Stomach (tissue), 9 donors: ENCODE measurements around the gene KAT7. TPM values are rescaled to one million over a fixed set of nuclear protein-coding genes. Genes with fewer than 3 reads are reported as not detected.

Source experiments
- DNase-seq, 2 donors: peaks; one replicate each; pipeline versions ENCODE4 v3.0.0 to v3.0.0-alpha.2; 2013 to 2019
- H3K27ac ChIP-seq, 5 donors: fragments of 200-600 bp in 4 of 5; sonication (generic) in 4 of 5; one replicate each; pipeline ENCODE4 v1.5.1; 2013 to 2019; ENCODE audit warnings: mild to moderate bottlenecking in 1 of 5, moderate library complexity in 1 of 5
- H3K27me3 ChIP-seq, 3 donors: fragments of 200-600 bp; sonication (generic); one replicate each; pipeline ENCODE4 v1.5.1; 2017 to 2019; ENCODE audit warnings: mixed run types in 1 of 3
- H3K36me3 ChIP-seq, 4 donors: fragments of 200-600 bp; sonication (generic); 1 replicate in 3 of 4; 2 replicates in 1 of 4; pipeline ENCODE4 v1.5.1; 2016 to 2019
- H3K4me1 ChIP-seq, 4 donors: fragments of 200-600 bp; sonication (generic); one replicate each; pipeline ENCODE4 v1.5.1; 2016 to 2019
- H3K4me3 ChIP-seq, 4 donors: fragments of 200-600 bp; sonication (generic) in 3 of 4; one replicate each; pipeline ENCODE4 v1.5.1; 2016 to 2019; ENCODE audit warnings: mild to moderate bottlenecking in 1 of 4
- H3K9me3 ChIP-seq, 4 donors: fragments of 200-600 bp; sonication (generic); one replicate each; pipeline ENCODE4 v1.5.1; 2016 to 2019
- EP300 ChIP-seq: sonication (generic); formaldehyde crosslinking; IDR thresholded peaks from one replicate; pipeline ENCODE4 v1.6.1; 2017; ENCODE audit warnings: antibody characterized with exemption
- POLR2A ChIP-seq, 4 donors: fragments of 450-650 bp; IDR thresholded peaks; one replicate each; pipeline ENCODE4 v1.6.1; 2016; ENCODE audit warnings: antibody characterized with exemption in 4 of 4, control low read depth in 2 of 4, mild to moderate bottlenecking in 1 of 4, moderate library complexity in 1 of 4
- POLR2AphosphoS5 ChIP-seq, 3 donors: sonication (generic); formaldehyde crosslinking; IDR thresholded peaks; one replicate each; pipeline ENCODE4 v1.6.1; 2016; ENCODE audit warnings: antibody characterized with exemption in 3 of 3
- WGBS, 5 donors: extraction: QIAGEN DNeasy Blood & Tissue Kit in 3 of 5; methylation state at CpG; one replicate each; pipeline versions ENCODE4 v1.1.5 to v1.1.7; 2013 to 2018; 5-methylcytosine and 5-hydroxymethylcytosine counted together
- intact Hi-C: fragments of 100-400 bp; cut with DNase I; formaldehyde crosslinking; loops from one replicate; pipeline ENCODE4 v1.15.1; 2023; ENCODE audit warnings: low total_unique reads
- polyA plus RNA-seq, 3 donors: library from polyadenylated mRNA; stranded (reverse); fragments of 200-250 nt; gene quantifications; one replicate each; pipeline ENCODE4 v1.2.3, GENCODE V29; 2013
- total RNA-seq, 5 donors: library from RNA; depleted of rRNA; stranded (reverse); fragments of >200 nt; gene quantifications; one replicate each; pipeline versions ENCODE4 v1.1.0 to v1.2.3, GENCODE V29; 2014 to 2016
- TF ChIP-seq, protein P1 (sequence below), 7 experiments: fragments of 450-650 bp in 4 of 7; fragments of 200-600 bp in 3 of 7; sonication (generic) in 3 of 7; IDR thresholded peaks; one replicate each; pipeline ENCODE4 v1.5.1; 2016 to 2019; ENCODE audit warnings: antibody characterized with exemption in 7 of 7, control low read depth in 2 of 7, mild to moderate bottlenecking in 1 of 7
- donor health status: healthy with polysubstance abuse.
- donor health status: Bipolar disorder and iron deficiency.
- donor health status: healthy.

KAT7 gene
- total and polyA plus RNA-seq, 8 donors, result 5.0 to 92.4 (median 16.0) TPM

DNA sequence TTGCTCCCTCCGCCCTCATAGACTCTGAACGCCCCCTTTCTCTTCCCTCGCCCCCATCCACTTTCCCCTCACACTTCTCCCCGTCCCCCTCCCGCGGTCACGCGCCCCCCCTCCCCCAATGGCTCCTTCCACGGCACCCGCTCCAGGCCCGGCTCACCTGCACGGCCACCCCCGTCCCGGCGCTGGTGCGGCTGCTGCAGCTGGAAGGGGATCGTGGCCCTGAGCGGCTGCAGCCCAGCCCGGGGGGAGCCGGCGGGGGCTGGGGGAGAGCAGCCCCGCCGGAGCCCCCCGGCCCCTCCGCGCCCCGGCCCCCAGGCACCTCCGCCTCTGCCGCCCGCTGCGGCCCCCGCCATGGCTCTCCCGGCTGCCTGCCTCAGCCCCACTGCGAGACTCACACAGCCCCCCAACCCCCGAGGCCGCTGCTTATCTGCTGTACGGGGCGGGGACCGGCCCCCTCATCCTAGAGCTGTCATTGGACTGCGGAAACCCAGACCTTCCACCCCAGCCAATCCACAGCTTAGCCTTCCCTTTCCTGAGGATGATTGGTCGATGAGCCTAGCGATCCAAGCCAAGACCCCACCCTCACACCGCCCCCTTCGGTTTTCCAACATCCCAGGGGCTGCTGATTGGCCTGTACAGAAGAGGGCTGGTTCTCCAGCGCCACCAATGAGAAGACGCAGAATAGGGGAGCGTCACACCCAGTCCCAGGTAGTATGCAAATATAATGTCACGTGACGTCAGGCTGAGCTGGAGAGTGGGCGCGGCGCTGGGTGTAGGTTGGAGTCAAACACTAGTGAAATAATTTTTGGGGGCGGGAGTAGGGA lies 24.5 kb upstream of the KAT7 start, which contains the start of gene FAM117A:
Gene FAM117A (minus strand): TSS at position 397 of the 824 bp plus-strand sequence. CDS start 44 bp downstream, at position 353.
- whole genome bisulfite sequencing, 5 donors, result 0 to 1% (median 1%) methylated on average over 23 to 52 of the region's 53 CpGs
- H3K27ac ChIP-seq, result peak within 1 kb of the TSS; percentile 53 to 90 (median 83)
- no peaks in the 10 kb centered on the region for H3K27me3 ChIP-seq
- H3K4me3 ChIP-seq, result peak within 1 kb of the TSS; percentile 83 to 99 (median 88)
- no peaks in the 10 kb centered on the region for H3K36me3 ChIP-seq
- peak in 2 of 3 donors; percentile 77 to 84 for TF ChIP-seq POLR2AphosphoS5 (IDR thresholded peaks at IDR 0.05)
- no peak for TF ChIP-seq EP300
- DNase-seq, result peak; percentile 97 to 99
- H3K9me3 ChIP-seq, result no peaks in the 10 kb centered on the region
- peaks cover 10 to 48% (median 29%) of the 10 kb centered on the region in 4 donors for H3K4me1 ChIP-seq
- intact Hi-C loops, result loop anchor here (10.0 kb wide), 2 partner anchors 49 to 189 kb away; partner anchors contain the start of gene NXPH3

DNA sequence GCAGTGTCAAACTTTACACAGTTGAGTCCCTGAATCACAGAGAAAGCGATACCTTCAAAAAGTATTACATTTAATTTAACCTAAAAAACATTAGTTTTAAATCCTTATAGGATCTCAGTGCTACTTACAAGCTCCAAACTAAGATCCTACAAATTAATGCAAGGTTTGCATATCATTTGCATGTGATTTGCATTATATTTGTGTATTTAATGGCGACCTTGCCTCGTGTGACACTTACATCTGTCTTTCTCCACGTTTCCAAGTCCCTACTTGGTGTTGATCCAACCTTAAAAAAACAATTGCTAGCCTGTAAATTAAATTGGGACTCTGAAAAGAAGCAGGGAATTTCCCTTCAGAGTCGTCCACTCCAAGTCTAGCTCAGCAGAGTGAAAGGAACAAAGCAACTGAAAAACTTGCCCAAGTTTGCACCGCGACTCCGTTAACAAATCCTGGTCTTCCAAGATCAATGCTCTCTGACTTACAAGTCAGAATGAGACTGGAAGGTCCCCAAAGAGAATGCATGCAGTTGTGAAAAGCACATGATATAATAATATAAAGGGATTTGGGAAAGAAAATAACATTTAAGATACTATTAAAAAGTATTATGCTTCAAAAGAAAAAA lies 23.8 kb upstream of the KAT7 start:
- TF ChIP-seq POLR2AphosphoS5 (IDR thresholded peaks at IDR 0.05), result no peak
- no peak for TF ChIP-seq EP300
- TF ChIP-seq, protein P1, sequence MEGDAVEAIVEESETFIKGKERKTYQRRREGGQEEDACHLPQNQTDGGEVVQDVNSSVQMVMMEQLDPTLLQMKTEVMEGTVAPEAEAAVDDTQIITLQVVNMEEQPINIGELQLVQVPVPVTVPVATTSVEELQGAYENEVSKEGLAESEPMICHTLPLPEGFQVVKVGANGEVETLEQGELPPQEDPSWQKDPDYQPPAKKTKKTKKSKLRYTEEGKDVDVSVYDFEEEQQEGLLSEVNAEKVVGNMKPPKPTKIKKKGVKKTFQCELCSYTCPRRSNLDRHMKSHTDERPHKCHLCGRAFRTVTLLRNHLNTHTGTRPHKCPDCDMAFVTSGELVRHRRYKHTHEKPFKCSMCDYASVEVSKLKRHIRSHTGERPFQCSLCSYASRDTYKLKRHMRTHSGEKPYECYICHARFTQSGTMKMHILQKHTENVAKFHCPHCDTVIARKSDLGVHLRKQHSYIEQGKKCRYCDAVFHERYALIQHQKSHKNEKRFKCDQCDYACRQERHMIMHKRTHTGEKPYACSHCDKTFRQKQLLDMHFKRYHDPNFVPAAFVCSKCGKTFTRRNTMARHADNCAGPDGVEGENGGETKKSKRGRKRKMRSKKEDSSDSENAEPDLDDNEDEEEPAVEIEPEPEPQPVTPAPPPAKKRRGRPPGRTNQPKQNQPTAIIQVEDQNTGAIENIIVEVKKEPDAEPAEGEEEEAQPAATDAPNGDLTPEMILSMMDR (IDR thresholded peaks at IDR 0.05), result no peak
- no peak for TF ChIP-seq POLR2A (IDR thresholded peaks at IDR 0.05)
- 7 to 19% (median 13%) methylated on average over 8 of the region's 8 CpGs for WGBS, 5 donors
- DNase-seq, result peak in 1 of 2 donors; percentile 30

DNA sequence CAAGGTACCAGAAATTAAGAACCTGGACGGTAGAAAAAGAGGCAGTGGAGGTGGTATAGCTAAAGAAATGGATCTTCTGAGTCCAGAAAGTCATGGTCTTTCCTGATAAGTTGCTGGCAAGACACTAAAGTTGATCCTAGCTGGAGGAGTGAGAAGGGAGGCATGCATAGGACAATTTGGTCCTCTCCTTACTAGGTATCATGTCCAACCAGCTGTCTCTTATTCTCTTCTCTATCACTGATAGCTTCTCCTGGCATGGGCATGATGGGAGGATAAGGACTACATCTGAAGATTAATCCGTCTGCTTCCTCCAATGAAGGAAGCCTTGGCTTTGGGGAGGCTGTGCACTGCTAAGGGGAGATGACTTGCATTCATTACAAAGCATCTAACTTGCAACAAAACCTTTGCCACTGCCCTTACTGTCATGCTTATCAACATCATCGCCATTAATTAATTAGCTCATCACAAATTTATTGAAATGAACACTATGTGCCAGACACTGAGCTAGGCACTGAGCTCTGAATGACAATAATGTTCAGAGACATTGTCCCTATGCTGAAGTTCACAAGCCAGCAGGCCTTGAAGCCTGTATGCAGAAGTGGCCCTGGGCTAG lies 21.5 kb upstream of the KAT7 start:
- Histone ChIP-seq H3K27me3 (no peaks in the 10 kb centered on the region), H3K4me3 (no peak overlapping the region), H3K4me1 (peaks cover 10 to 27% (median 22%) of the 10 kb centered on the region in 4 donors), H3K27ac (no peak overlapping the region), H3K9me3 (no peaks in the 10 kb centered on the region), H3K36me3 (no peaks in the 10 kb centered on the region)
- no peak for TF ChIP-seq EP300
- no peak for TF ChIP-seq POLR2A (IDR thresholded peaks at IDR 0.05)
- TF ChIP-seq POLR2AphosphoS5 (IDR thresholded peaks at IDR 0.05), result no peak
- TF ChIP-seq, protein P1 (IDR thresholded peaks at IDR 0.05), result no peak
- WGBS, 5 donors, result 68 to 80% (median 76%) methylated on average over 3 of the region's 3 CpGs
- intact Hi-C loops, result loop anchor here (10.0 kb wide), 2 partner anchors 52 to 192 kb away; partner anchors contain the start of gene NXPH3
- DNase-seq, result no peak

More for the DNA sequence above, 23.8 kb upstream of the KAT7 start:
- peak overlapping the region; percentile 83 to 99 (median 88) for H3K4me3 ChIP-seq
- H3K36me3 ChIP-seq, result no peaks in the 10 kb centered on the region
- H3K27ac ChIP-seq, result peak overlapping the region in 4 of 5 donors; percentile 70 to 90 (median 85)
- peaks cover 10 to 41% (median 29%) of the 10 kb centered on the region in 4 donors for H3K4me1 ChIP-seq
- intact Hi-C loops, result loop anchor here (10.0 kb wide), 2 partner anchors 50 to 190 kb away; partner anchors contain the start of gene NXPH3
- H3K27me3 ChIP-seq, result no peaks in the 10 kb centered on the region
- no peaks in the 10 kb centered on the region for H3K9me3 ChIP-seq

DNA sequence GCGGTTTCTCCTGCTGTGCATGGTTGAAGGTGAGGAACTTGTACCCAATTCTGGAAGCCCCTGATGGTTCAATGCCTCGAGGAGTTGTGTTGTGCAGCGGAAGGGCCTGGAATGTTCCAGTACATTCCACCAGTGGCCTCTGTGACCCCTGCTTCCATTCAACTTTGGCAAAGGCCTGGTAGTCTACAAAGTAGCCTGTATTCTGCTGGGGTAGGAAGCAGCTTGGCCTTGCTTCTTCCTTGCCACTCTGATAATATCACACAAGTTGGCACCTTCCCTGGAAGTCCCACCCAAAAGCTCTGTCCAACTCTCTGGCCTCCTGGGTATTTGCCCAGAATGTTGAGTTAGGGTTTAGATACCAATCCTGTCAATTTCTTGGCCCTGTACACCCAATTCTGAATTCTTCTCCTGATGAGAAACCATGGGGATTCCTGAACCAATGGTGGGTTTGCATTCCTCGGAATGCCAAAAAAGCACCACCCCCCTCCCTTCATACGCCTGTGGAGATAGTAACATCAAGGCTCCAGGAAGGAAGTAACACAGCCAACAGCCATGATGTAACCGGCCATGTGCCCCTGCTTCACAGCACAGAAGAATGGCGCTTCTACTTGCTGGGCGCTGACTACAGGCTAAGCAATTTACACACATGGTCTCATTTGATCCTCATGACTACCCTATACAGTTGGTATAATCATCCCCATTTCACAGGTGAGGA lies 12.8 kb upstream of the KAT7 start:
- Histone ChIP-seq H3K36me3 (no peaks in the 10 kb centered on the region), H3K4me3 (no peak overlapping the region), H3K4me1 (peaks cover 15 to 46% (median 36%) of the 10 kb centered on the region in 4 donors), H3K27me3 (no peaks in the 10 kb centered on the region), H3K27ac (peak overlapping the region in 4 of 5 donors; percentile 52 to 74 (median 62)), H3K9me3 (no peaks in the 10 kb centered on the region)
- 73 to 79% (median 77%) methylated on average over 8 of the region's 8 CpGs for WGBS, 5 donors
- TF ChIP-seq POLR2AphosphoS5 (IDR thresholded peaks at IDR 0.05), result no peak
- TF ChIP-seq, protein P1 (IDR thresholded peaks at IDR 0.05), result no peak
- TF ChIP-seq POLR2A (IDR thresholded peaks at IDR 0.05), result no peak
- TF ChIP-seq EP300, result no peak
- intact Hi-C loops, result no loop called here
- DNase-seq, result peak in 1 of 2 donors; percentile 23
